ENCODE results near the gene RAPGEF4.

DNA sequence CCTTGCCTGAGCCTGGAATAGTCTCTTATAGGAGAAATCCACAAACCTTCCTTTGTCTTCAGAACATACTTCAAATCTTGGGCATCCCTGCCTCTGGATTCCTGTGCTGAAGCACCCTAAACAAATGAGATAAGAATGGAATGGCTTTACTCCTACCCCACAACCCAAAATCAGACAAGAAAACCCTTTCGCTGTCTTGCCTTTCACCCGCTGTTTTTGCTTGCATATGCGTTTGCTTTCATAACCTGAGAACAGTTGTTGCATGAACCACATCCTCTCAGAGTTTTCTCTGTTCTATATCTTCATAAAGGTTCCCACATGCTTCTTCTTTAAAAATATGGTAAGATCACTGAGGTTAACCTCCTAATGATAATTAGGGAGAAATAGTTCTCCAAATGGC, 207.9 kb downstream of the RAPGEF4 start:
- TF ChIP-seq EP300 (IDR thresholded peaks at IDR 0.05; ENCODE audit: low read depth in 2 of 2, low read length in 2 of 2) (no peak), EP300 (CRISPR knock-in tag; IDR thresholded peaks at IDR 0.05; ENCODE audit: borderline replicate concordance) (no peak), FOXP1 (IDR thresholded peaks at IDR 0.05) (no peak), FOXP1 (CRISPR knock-in tag; IDR thresholded peaks at IDR 0.05) (no peak), TCF7 (IDR thresholded peaks at IDR 0.05; ENCODE audit: low read depth) (no peak), ZBTB1 (CRISPR knock-in tag; IDR thresholded peaks at IDR 0.05; ENCODE audit: borderline replicate concordance) (no peak), POLR2A (IDR thresholded peaks at IDR 0.05; ENCODE audit: insufficient read depth in 1 of 2, low read depth in 2 of 2, low read length in 2 of 2) (no peak), ZNF776 (CRISPR knock-in tag; IDR thresholded peaks at IDR 0.05) (no peak), NFRKB (IDR thresholded peaks at IDR 0.05) (no peak), ZNF317 (CRISPR knock-in tag; IDR thresholded peaks at IDR 0.05) (no peak), SSRP1 (CRISPR knock-in tag; IDR thresholded peaks at IDR 0.05) (no peak), SMAD9 (CRISPR knock-in tag; IDR thresholded peaks at IDR 0.05) (no peak), KLF16 (CRISPR knock-in tag; IDR thresholded peaks at IDR 0.05) (no peak), ZNF121 (CRISPR knock-in tag; IDR thresholded peaks at IDR 0.05) (no peak)
- TF ChIP-seq, protein P1, sequence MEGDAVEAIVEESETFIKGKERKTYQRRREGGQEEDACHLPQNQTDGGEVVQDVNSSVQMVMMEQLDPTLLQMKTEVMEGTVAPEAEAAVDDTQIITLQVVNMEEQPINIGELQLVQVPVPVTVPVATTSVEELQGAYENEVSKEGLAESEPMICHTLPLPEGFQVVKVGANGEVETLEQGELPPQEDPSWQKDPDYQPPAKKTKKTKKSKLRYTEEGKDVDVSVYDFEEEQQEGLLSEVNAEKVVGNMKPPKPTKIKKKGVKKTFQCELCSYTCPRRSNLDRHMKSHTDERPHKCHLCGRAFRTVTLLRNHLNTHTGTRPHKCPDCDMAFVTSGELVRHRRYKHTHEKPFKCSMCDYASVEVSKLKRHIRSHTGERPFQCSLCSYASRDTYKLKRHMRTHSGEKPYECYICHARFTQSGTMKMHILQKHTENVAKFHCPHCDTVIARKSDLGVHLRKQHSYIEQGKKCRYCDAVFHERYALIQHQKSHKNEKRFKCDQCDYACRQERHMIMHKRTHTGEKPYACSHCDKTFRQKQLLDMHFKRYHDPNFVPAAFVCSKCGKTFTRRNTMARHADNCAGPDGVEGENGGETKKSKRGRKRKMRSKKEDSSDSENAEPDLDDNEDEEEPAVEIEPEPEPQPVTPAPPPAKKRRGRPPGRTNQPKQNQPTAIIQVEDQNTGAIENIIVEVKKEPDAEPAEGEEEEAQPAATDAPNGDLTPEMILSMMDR (CRISPR knock-in tag; IDR thresholded peaks at IDR 0.05): no peak
- TF ChIP-seq, protein P2, sequence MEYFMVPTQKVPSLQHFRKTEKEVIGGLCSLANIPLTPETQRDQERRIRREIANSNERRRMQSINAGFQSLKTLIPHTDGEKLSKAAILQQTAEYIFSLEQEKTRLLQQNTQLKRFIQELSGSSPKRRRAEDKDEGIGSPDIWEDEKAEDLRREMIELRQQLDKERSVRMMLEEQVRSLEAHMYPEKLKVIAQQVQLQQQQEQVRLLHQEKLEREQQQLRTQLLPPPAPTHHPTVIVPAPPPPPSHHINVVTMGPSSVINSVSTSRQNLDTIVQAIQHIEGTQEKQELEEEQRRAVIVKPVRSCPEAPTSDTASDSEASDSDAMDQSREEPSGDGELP (IDR thresholded peaks at IDR 0.05; ENCODE audit: borderline replicate concordance, low read depth): no peak

Measured in HepG2 (cell line).